Measurements from ENCODE around the gene ENDOV. TPM values are rescaled to one million over a fixed set of nuclear protein-coding genes. Genes with fewer than 3 reads are reported as not detected.

ENDOV gene
- total RNA-seq, 1 donor from 2014 or later: 22.8 TPM

DNA sequence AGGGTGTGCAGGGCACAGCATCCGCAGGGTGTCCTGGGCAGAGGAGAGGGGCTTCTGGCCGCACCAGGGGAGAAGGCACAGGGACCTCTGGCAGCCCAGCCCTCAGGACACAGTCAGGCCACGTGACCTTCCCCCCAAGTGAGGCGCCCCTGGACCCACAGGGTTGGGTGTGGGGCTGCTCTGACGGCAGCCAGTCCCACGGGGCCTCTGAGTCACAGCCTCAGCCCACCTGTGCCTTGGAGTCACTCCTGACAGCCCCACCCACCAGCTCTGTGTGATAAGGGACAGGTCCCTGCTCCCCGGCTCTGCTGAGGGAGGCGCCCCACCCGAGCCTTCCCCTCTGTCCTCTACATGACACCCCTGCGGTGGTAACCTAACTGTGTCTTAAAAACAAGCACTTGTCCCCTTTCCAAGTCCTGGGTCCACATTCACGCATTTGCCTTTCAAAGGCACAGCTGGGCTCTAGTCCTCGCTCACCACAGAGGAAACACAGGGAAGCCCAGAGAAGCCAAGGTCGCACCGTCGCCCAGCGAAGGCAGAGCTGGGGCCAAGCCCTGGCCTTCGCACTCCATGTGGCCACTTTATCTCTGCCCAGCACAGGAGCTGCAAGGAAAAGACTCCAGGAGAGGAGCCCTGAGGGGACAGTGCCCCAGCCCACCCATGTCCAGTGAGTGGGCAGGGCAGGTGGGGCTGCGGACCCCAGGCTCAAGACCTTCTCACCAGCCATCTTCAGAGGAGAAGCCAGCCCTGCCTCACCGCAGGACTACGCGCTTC, 66.5 kb downstream of the ENDOV start:
- Mint-ChIP-seq H3K27me3 (ENCODE audit: low read depth) (peaks cover 40% of the 10 kb centered on the region), H3K4me3 (ENCODE audit: unreplicated experiment) (no peak overlapping the region), H3K4me1 (ENCODE audit: low read depth) (peaks cover 6% of the 10 kb centered on the region), H3K27ac (ENCODE audit: unreplicated experiment) (no peak overlapping the region), H3K9me3 (ENCODE audit: low read depth) (no peaks in the 10 kb centered on the region), H3K36me3 (ENCODE audit: low read depth) (no peaks in the 10 kb centered on the region)
- TF ChIP-seq, protein P1, sequence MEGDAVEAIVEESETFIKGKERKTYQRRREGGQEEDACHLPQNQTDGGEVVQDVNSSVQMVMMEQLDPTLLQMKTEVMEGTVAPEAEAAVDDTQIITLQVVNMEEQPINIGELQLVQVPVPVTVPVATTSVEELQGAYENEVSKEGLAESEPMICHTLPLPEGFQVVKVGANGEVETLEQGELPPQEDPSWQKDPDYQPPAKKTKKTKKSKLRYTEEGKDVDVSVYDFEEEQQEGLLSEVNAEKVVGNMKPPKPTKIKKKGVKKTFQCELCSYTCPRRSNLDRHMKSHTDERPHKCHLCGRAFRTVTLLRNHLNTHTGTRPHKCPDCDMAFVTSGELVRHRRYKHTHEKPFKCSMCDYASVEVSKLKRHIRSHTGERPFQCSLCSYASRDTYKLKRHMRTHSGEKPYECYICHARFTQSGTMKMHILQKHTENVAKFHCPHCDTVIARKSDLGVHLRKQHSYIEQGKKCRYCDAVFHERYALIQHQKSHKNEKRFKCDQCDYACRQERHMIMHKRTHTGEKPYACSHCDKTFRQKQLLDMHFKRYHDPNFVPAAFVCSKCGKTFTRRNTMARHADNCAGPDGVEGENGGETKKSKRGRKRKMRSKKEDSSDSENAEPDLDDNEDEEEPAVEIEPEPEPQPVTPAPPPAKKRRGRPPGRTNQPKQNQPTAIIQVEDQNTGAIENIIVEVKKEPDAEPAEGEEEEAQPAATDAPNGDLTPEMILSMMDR (IDR thresholded peaks at IDR 0.05): no peak
- no peak for DNase-seq (ENCODE audit: low spot score)

DNA sequence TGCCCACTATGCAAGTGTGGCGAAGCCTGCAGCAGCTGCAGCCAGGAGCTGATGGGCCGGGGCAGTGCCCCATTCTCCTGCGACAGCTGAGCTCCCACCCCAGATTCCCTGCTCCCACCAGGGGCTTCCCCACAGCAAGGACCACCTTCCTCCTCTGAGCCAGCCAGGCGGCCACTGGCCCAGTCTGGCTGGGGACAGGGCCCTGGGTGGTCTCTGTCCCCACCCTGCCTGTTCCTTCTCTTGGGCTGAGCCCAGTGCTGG, 67.0 kb downstream of the ENDOV start:
- DNase-seq (ENCODE audit: low spot score): no peak
- peaks cover 40% of the 10 kb centered on the region for H3K27me3 Mint-ChIP-seq (ENCODE audit: low read depth)
- no peak overlapping the region for H3K27ac Mint-ChIP-seq (ENCODE audit: unreplicated experiment)
- no peak overlapping the region for H3K4me3 Mint-ChIP-seq (ENCODE audit: unreplicated experiment)
- H3K4me1 Mint-ChIP-seq (ENCODE audit: low read depth): peaks cover 6% of the 10 kb centered on the region
- TF ChIP-seq, protein P1 (IDR thresholded peaks at IDR 0.05): no peak
- H3K9me3 Mint-ChIP-seq (ENCODE audit: low read depth): no peaks in the 10 kb centered on the region
- H3K36me3 Mint-ChIP-seq (ENCODE audit: low read depth): no peaks in the 10 kb centered on the region

DNA sequence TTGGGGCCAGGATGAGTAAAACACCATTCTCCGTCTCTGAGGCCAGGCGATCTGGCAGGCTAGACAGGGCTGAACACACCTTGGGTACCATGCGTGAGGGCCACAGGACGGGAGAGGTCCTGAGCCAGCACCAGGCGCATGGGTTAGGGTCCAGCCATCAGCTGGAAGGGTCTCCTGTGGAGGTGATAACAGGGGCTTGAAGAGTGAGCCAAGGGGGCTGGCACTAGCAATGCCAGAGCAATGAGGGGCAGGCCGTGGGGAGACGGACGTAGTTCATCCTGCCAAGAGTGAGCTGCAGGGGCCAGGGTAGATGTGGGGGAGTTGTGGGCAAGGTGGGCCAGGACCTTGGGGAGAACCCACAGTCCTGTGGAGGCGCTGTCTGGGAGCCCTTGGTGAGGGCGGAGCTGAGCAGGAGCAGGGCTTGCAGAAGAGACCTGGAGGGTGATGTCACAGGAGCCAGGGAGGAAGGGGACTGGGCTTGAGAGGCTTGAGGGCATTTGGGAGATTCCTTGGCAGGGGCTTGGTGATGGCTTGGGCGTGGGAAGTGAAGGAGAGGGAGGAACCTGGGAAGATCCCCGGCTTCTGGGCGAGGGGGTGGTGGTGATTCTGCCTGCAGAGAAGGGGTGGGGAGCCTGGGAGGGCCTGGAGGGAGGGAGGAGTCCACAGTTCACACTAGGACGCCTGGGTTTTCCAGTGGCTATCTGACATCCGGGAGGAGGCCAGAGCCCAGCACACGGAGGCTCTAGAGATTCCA, 67.8 kb downstream of the ENDOV start:
- Mint-ChIP-seq H3K4me3 (ENCODE audit: unreplicated experiment) (no peak overlapping the region), H3K27me3 (ENCODE audit: low read depth) (peaks cover 44% of the 10 kb centered on the region), H3K9me3 (ENCODE audit: low read depth) (no peaks in the 10 kb centered on the region), H3K27ac (ENCODE audit: unreplicated experiment) (no peak overlapping the region), H3K4me1 (ENCODE audit: low read depth) (peaks cover 6% of the 10 kb centered on the region), H3K36me3 (ENCODE audit: low read depth) (no peaks in the 10 kb centered on the region)
- TF ChIP-seq, protein P1 (IDR thresholded peaks at IDR 0.05): no peak
- DNase-seq (ENCODE audit: low spot score): no peak

DNA sequence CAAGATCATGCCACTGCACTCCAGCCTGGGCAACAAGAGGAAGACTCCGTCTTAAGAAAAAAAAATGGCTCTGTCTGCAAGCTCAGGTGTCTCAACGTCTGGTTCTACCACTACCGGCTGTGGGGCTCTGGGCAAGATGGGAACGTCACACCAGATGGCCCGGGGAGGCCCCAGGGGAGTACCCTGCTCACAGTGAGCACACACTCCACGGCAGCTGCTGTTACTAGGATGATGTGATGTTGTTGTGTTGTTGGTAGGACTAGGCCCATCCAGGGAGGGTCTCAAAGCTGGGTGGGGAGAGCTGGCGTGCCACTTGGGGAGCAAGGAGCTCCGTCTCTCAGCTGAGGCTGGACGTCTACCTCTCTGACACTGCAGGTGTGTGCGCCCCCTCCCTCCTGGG, 70.9 kb downstream of the ENDOV start:
- no peak overlapping the region for H3K4me3 Mint-ChIP-seq (ENCODE audit: unreplicated experiment)
- H3K27me3 Mint-ChIP-seq (ENCODE audit: low read depth): peaks cover 34% of the 10 kb centered on the region
- no peaks in the 10 kb centered on the region for H3K36me3 Mint-ChIP-seq (ENCODE audit: low read depth)
- no peaks in the 10 kb centered on the region for H3K9me3 Mint-ChIP-seq (ENCODE audit: low read depth)
- TF ChIP-seq, protein P1 (IDR thresholded peaks at IDR 0.05): no peak
- peaks cover 6% of the 10 kb centered on the region for H3K4me1 Mint-ChIP-seq (ENCODE audit: low read depth)
- H3K27ac Mint-ChIP-seq (ENCODE audit: unreplicated experiment): no peak overlapping the region
- DNase-seq (ENCODE audit: low spot score): no peak

DNA sequence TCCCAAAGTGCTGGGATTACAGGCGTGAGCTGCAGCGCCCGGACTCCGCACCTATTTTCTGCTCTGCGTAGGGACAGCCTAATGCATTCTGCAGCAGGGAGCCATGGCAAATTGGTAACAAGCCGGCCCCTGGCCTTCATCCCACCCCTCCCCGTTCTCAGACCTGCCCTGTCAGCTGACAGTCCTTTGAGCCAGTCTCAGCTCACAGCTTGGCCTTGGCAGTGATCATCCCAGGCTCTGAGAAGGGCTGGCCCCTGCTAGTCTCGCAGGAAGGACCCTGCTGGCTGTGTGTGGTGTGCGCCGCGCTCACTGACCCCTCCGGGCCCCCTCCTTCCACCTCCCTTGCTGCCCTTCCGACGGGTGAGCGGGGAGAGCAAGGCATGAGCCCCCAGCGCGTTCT, 71.7 kb downstream of the ENDOV start:
- DNase-seq (ENCODE audit: low spot score): no peak
- H3K4me1 Mint-ChIP-seq (ENCODE audit: low read depth): peaks cover 9% of the 10 kb centered on the region
- TF ChIP-seq, protein P1 (IDR thresholded peaks at IDR 0.05): no peak
- no peak overlapping the region for H3K4me3 Mint-ChIP-seq (ENCODE audit: unreplicated experiment)
- H3K9me3 Mint-ChIP-seq (ENCODE audit: low read depth): no peaks in the 10 kb centered on the region
- H3K27ac Mint-ChIP-seq (ENCODE audit: unreplicated experiment): no peak overlapping the region
- peaks cover 31% of the 10 kb centered on the region for H3K27me3 Mint-ChIP-seq (ENCODE audit: low read depth)
- no peaks in the 10 kb centered on the region for H3K36me3 Mint-ChIP-seq (ENCODE audit: low read depth)
